Stimulated activated CD4-positive, alpha-beta T cell treated with anti-CD3 and anti-CD28 coated beads, Interleukin-1b, Interleukin-23, amount 100 ng/mL, for 1 hour (primary cell): ENCODE results near the gene SPATA24.
"Not testable (repeated sequence)": the region's sequence is repeated elsewhere in the genome, so short reads cannot be mapped to it uniquely, and the experiment has no call there.

ENCODE experiments used
- DNase-seq, 2 donors: peaks; one replicate each; pipeline ENCODE4 v3.0.0-alpha.2; 2020; ENCODE audit warnings: low read depth in 2 of 2

SPATA24 gene

DNA sequence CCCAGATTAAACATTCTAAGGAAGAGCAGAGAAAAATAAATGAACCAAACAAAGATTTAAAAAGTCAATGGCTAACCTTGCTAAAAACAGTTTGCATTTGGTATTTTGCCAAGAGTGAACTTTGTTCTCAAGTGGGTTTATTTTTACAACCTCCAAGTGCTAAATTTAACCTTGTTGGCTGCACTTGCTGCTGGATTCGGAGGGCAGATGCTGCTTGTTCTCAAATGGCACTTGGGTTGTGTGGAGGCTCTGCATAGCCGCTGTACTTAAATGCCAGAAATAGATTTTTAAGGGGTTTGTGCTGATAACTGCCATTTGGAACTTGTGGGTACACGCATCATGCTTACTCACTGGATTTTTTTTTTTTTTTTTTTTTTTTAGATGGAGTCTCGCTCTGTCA lies 13.3 kb upstream of the SPATA24 start:
- DNase-seq = no peak

DNA sequence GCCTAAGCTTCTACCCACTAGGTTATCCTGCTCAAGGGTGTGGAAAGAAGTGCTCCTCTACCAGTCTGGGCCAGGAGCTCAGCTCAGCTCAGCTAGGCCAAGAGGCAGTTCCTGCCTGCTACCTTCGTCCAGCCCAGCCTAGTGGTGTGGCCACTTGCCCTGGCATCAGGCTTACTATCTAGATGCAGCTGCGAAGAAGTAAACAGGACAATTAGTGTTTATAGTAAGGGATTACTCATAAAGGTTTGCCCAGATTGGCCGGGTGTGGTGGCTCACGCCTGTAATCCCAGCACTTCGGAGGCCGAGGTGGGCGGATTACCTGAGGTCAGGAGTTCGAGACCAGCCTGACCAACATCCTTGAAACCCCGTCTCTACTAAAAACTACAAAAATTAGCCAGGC lies 12.8 kb upstream of the SPATA24 start:
- DNase-seq = no peak

DNA sequence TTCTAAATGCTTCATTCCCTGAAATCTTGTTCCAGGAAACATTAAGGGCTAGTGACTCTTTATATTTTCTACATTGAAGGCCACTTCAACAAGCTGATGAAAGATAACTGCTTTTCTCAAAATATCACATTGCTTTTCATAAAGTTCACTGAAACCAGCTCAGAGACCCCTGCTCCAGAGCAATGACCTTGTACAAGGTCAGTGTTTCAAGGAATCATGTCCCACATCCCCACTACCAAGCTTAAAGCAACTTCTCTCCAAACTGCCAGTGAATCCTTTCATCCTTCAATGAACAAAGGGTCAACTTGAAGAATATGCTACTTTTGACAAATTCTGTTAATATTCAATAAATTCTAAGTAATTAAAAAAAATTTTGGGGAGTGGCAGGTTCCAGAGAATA lies 12.0 kb upstream of the SPATA24 start:
- DNase-seq = no peak

DNA sequence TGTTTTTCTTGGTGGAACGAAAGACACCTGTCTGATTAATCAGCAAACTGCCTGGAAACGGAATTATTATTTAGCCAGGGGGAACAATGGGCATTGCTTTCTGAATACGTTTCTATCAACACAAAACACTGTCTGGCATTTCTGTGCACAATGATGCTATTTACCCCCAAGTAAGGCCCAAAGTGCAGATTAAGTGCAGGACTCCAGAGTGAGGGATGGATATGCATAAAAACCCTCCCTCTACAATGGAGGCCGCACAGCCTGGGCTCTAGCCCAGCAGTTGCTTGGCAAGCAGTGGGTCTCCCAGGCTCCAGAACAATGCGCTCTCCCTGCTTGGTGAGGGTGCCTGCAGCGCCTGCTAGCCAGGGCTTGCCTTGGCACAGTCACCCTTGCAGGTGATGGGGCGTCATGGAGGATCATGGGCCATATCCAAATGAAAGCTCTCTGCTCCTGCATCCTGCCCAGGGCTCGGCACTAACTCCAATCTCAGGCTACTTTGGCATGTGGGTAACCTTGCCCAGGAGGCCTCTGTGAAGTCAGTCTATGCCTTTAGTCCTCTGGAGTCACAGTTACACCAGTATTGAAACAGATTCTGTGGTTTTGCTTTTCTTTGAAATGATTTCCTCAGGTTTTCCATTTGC lies 11.5 kb upstream of the SPATA24 start:
- DNase-seq = no peak

DNA sequence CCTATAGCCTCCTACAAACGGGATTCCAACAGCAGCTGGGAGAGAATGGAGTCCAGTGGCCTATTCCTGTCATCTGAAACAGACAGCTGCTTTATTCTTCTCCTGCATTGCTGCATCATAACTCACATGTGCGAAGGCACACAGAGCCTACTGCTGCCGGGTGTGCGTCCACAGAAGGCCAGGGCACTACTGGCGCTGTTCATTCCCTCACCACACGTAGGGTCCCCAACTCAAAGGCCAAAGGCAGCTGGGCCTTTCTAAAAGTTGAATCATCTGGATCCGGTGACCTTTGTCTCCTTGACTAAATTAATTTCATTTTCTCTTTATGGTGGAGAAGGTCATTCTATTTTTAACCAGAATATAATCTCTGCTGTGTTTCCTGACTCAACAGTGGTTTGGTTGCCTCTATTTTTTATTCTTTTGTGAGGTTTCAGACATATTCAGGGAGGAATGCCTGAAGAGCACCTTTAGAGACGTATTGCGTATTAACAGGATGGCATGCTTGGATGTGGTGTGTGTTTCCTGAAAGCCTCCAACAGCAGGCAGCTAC lies 10.8 kb upstream of the SPATA24 start:
- DNase-seq = no peak

DNA sequence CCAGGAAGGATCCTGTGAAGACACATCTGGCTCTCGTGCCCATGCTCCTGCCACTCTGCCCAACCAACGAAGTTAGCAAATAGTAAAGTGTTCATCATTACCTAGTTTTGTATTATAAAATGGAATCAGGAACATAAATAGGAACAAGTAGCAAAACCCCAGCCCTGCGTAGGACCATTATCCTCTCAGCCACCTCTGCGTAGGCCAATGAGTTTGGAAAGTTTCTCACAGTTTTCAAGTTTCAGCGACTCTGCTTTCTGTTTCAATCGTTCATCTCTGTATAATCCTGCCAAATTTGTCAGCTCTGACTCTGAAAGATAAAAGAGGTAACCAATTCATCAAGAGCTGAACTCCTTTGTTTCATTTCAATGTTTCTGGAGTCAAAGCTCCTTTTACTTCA lies 10.1 kb upstream of the SPATA24 start:
- DNase-seq = no peak

DNA sequence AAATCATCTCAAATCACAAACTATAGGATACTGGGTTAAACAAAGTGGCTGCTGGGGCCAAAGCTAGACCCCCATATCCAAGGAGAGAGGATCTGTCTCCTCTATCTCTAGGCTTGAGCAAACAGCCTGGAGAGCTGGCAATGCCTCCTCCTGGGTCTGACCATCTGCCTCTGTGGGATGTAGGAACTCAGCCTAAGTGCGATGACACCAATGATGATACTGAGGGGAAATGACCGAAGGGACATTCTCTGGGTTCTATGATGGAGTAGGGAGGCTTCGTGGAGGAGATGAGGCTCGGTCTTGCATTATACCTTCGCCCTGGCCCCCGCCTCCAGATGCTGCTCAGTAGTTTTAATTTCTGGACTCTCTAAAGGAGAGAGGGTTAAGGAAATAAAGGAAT lies 9.3 kb upstream of the SPATA24 start:
- DNase-seq = no peak

DNA sequence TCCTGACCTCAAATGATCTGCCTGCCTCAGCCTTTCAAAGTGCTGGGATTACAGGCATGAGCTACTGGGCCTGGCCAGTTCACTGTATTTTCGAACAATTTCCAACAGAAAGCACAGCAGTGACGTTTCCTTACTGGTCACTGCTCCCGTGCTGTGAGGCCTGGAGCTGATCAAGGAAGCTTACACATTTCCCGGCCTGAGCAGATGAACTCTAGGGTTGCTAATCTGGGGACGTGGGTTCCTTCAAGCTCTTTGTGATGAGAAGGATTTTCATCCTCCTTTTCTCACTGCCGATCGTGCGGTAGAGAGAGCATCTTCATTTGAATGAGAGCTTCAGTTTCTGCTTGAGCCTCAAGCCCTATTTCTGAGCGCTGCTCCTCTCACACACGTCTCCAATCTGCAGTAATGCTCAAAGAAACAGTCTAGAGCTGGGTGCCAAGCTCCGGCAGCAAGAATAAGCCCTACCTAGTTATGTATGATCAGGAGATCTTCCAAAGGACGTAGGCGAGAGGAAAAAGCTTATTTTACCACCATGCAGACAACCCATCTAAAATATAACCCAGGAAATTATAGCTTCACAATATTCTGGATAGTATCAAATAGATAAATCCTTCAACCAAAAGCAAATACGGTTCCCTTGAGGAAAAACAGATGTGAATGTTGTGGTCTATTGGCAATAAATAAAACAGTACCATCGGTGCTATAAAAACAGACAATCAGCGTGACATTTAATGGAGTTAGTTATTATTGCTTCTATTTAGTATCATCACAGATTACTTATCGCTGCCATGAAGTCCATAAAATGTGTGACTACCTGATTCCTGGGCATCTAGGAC lies 7.3 kb upstream of the SPATA24 start:
- DNase-seq = no peak

DNA sequence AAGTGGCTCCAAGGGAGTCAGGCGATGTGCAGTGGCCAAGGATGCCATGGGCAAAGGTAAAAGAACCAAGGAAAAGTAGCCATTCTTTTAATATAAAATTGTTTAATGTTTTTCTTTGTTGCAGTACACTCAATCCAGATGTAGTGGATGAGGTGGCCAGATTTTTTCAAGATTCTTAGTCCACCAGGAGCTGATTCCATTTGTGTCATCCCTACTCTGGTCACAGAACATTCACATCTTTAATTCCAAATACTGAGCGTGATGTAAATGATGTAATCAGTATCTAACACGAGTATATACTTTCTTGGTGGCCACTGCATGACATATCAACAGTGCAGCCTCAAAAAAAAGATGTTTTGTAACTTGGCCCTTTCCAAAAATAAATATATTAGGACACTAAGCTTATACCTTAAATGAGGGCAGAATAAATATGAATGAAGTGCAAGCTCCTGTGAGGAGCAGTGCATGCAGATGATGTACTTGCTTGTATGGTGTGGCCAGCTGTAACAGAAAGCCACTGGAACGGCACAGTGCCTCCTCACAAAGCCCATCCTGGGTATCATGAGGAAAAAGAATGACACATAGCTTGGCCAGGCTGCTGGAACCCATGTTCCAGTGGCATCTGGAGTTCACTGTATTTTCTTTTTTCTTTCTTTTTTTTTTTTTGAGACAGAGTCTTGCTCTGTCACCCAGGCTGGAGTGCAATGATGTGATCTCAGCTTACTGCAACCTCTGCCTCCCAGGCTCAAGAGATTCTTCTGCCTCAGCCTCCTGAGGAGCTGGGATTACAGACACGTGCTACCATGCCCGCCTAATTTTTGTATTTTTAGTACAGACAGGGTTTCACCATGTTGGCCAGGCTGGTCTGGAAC lies 6.5 kb upstream of the SPATA24 start:
- no peak for DNase-seq

DNA sequence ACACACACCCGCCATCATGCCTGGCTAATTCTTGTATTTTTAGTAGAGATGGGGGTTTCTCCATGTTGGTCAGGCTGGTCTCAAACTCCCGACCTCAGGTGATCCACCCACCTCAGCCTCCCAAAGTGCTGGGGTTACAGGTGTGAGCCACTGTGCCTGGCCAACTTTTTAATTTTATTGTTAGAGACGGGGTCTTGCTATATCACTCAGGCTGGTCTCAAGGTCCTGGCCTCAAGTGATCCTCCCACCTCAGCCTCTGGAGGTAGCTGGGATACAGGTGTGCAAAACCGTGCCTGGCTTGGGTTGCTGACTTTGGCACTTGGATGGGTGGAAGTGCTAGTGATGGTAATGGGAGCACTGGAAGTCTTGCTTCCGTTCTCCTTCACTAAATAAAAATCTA lies 5.2 kb upstream of the SPATA24 start:
- not testable (repeated sequence) for DNase-seq

DNA sequence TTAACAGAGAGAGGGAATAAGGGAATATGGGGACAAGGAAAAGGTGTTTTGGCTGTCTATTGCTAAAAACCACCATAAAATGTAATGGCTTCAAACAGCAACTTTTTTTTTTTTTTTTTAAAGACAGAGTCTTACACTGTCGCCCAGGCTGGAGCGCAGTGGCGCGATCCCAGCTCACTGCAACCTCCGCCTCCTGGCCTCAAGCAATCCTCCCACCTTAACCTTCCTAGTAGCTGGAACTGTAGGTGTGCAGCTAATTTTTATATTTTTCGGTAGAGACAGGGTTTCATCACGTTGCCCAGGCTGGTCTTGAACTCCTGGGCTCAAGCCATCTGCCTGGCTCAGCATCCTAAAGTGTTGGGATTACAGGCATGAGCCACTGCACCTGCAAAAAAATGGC lies 4.3 kb upstream of the SPATA24 start:
- DNase-seq = no peak

DNA sequence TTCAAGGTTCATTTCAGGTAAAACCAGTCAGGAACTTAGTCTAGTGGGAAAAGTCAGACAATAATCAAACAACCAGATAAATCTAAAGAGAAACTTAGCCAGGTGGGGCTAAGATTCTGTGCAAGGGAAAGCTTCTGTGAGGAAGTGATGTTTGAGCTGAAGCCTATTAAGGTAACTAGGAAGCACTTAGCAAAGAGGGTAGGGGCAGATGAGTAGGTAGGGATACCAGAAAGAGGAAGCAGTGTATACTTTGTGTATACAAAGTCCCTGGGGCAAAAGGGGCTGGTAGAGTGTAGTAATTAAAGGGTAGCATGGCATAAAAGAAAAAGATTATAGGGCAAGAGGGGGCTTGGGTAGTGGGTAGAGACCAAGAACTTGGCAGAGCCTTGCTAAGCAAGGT lies 3.6 kb upstream of the SPATA24 start:
- DNase-seq = no peak

DNA sequence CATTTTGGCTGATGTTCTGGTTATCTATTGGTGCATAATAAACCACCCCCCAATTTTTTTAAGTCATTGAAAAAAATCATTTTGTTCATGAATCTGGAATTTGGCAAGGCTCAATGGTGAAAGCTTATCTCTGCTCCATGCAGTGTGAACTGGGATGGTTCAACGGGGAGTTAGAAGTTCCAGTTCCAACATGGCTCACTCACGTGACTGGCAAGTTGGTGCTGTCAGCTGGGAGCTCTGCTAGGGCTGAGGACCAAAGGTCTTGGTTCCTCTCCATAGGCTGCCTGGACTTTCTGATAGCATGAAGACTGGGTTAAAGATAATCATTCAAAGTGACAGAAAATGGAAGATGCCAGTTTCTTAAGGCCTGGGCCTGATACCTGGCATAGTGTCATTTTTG lies 3.1 kb upstream of the SPATA24 start:
- no peak for DNase-seq

DNA sequence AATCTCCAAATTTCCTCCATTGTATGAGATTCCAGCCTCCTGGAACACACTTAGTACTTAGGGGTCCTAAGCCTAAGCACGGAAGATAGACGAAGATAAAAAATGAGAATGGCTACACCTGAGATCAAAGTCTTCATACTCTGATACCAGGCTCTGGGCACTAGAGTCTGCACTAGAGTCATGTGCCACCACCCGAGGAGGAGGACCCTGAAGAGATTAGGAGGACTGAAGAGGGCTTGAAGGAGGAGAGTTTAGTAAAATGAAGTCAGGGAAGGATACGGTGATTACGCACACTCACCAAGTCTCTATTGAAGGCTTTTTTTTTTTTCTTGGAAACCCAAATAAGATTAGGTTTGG lies 573 bp upstream of the SPATA24 start:
- DNase-seq = no peak

DNA sequence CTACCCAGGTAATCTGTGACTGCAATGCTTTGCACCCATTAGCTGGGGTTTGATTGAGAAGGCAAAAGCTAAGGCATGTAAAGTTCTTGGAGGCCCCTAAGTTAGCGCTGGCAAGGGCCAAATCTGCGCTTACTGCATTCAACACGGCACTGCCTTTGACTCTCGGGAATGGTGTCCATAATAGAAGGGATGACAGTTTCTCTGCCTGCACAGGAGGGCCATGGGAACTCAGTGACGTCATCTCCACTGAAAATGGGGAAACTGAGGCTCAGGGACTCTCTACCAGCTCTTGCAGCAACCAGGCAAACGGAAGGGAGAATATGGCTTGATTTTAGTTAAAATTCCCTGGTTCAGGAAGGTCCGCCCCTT lies 487 bp downstream of the SPATA24 start:
- DNase-seq = no peak

DNA sequence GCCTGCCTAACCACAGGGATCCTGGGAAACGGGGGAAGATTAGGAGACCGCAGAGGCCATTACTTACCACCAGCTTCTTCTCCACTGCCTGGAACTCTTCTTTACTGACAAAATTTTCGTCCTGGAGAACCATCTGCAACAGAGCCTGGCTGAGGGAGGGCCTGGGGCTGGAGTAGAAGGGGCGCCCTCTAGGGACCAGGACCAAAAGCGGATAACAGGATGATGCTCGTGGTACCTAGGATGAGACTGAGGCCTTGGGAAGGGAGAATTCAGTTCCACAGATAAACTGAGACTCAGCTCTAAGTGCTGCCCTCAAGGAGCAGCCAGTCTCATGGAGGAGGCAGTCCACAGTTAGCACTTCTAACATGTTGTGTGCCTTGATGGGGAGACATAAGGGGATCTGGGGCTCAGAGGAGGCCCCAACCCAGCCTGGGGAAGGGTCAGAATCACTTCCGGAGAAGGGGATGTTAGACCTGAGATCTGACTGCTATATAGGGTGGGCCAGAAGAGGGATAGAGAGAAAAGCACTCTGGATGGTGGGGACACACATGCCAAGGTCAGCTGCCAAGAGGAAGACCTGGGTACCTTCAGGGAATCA lies 1.2 kb downstream of the SPATA24 start:
- no peak for DNase-seq

DNA sequence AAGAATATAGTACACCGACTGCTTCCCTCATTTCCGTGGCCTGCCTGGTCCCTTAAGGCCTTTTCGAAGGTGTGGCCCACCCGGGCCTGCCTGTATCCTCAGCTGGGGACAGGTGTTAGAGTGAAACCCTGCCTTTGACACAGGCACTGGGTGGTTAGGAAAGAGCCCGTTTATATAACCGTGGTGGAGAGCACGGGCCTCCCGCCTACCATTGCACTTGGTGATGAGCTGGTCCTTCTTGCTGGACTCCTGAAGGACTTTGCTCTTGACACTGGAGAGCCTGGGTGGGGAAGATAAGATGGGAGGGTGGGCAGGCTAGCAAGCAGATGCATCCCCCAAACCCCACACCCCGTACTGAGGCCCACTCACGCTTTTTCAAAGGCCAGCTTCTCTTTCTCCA lies 2.3 kb downstream of the SPATA24 start:
- no peak for DNase-seq

DNA sequence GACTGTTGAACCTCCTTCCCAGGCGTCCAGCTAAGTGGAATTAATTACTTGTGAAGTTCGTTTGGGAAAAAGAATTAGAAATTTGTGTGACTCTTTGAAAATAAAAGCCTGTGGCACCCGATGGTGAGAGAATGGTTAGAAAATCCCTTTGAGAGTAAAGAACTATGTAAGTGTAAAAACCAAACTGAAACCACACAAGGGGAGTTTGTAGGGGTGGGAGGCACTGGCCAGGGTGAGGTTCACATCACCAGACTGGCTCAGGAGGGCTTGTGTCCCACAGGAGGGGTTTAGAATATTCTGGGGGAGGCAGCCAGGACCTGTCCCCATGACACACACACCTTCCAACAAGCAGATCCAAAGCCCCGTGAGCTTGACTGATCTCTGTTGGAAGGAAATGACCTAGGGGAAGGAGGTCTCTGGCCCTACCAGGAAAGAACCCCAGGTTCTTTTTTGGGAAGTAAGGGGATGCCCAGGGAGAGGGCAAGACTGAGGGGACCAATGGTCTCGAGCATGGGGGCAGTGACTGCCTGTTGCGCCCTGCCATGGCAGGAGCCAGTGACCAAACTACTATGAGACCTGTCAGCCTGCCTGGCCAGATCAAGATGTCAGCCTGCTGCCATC lies 4.3 kb downstream of the SPATA24 start:
- DNase-seq = no peak

DNA sequence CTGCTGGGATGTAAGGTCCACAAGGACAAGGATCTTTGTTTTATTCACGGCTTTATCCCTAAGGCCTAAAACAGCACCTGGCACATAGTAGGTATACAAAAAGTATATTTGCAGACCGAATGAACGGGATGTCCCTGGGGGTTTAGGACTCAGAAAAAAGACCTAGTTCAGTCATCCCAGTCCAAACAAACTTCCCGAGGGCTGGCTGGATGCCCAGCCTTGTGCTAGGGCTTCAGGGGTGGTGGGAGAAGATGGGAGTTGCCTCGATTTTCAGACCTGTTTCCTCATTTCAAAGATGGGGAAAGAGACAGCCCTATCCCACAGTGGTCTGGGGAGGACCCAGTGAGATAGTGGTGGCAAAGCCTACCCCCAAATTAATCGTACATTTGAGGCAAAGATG lies 6.0 kb downstream of the SPATA24 start:
- no peak for DNase-seq

DNA sequence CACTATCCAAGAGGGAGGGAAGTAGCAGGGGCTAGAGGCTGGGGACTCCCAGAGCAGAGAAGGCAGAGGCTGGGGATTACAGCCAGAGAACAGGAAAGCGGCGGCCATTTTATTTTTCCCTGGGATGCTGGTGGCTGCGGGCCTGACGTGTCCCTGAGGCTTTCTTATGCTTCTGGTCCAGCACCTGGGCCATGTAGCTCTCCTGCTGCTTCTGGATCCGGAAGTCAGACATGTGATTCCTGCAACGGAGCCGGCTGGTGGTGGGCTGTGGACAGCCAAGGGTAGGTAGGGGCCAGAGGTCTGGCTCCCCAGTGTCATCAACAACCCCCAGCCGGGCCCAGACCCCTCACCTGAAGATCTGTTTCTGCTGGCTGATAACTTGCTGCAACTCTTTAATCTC lies 7.2 kb downstream of the SPATA24 start:
- DNase-seq = no peak

DNA sequence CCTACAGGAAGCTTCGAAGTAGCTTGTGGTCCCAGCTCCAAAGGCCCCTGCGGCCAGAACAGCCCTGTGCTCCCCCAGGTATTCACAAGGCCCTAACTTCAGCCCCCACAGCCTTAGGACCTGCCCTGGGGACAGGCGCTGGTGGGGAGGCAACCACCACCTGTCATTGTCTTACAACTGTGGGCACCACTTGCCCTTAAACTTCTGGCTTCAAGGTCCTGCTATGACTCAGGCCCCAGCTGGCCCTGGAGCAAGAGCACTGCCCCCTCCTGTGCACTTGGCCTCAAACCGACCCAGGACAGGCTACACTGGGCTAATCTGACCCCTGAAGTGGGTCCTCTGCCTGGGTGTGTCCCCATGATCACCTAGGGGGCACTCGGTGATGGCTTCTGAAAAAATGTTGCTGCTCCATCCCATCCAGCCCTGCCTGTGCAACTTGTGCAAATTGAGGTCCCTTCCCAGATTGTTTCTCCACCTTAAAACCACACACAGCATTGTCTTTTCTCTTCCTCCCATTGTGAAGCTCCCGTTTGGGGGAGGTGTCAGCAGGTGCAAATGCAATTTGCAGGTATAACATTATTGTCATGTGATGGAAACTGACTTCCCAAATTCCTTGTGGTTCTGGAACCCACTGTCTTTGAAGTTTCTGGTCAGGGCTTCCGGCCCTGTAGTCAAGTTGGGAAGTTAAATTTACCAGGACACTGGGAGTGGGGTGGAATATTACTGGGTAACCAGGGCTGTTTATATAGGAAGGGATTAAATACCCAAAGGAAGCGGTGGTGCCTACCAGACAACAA lies 7.8 kb downstream of the SPATA24 start:
- no peak for DNase-seq
